Measurements from ENCODE around the gene UBAP2.

DNA sequence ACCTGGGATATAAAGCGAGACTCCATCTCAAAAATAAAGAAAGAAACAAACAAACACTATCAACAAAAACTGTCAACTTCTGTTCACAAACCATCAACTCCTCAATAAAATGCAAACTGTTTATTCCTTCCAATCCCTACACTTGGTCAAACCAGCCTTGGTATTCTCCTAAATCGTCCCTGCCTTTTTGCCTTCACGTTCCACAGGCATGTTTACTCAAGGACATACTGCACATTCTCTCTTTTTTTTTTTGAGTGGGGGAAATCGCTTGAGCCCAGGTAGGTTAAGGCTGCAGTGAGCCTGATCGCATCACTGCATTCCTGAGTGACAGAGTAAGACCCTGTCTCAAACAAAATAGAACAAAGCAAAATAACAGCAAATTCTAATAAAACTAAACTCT lies 13.0 kb downstream of the UBAP2 start:
- TF ChIP-seq, protein P1, sequence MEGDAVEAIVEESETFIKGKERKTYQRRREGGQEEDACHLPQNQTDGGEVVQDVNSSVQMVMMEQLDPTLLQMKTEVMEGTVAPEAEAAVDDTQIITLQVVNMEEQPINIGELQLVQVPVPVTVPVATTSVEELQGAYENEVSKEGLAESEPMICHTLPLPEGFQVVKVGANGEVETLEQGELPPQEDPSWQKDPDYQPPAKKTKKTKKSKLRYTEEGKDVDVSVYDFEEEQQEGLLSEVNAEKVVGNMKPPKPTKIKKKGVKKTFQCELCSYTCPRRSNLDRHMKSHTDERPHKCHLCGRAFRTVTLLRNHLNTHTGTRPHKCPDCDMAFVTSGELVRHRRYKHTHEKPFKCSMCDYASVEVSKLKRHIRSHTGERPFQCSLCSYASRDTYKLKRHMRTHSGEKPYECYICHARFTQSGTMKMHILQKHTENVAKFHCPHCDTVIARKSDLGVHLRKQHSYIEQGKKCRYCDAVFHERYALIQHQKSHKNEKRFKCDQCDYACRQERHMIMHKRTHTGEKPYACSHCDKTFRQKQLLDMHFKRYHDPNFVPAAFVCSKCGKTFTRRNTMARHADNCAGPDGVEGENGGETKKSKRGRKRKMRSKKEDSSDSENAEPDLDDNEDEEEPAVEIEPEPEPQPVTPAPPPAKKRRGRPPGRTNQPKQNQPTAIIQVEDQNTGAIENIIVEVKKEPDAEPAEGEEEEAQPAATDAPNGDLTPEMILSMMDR (IDR thresholded peaks at IDR 0.05), result no peak
- TF ChIP-seq POLR2A (IDR thresholded peaks at IDR 0.05), result no peak
- TF ChIP-seq EP300 (IDR thresholded peaks at IDR 0.05), result no peak

Measured in tibial nerve (tissue), 4 donors.